DOHH2 (cell line): Measurements from ENCODE around the gene UBTD2.

Experiments used
- H3F3A ChIP-seq: fragments of 200-600 bp; sonication (generic), shearing (Covaris generic); 2 replicates; pipeline ENCODE4 v1.6.0; 2016; ENCODE audit warnings: antibody characterized with exemption, mild to moderate bottlenecking; ENCODE audit not compliant: control insufficient read depth, insufficient read depth
- H3K27ac ChIP-seq: fragments of 200-600 bp; sonication (generic); 2 replicates; pipeline ENCODE4 v1.5.1; 2014; ENCODE audit warnings: low read depth, mild to moderate bottlenecking, low read length, moderate library complexity
- H3K27me3 ChIP-seq: fragments of 200-600 bp; sonication (generic); 2 replicates; pipeline ENCODE4 v1.6.1; 2014; ENCODE audit warnings: mild to moderate bottlenecking, low read length, mixed read lengths; ENCODE audit not compliant: control insufficient read depth
- H3K36me3 ChIP-seq: fragments of 200-600 bp; sonication (generic); 2 replicates; pipeline ENCODE4 v1.6.1; 2014; ENCODE audit warnings: mild to moderate bottlenecking, low read length, moderate library complexity, mixed read lengths; ENCODE audit not compliant: control insufficient read depth
- H3K4me1 ChIP-seq: fragments of 200-600 bp; sonication (generic); 2 replicates; pipeline ENCODE4 v1.6.1; 2014; ENCODE audit warnings: mild to moderate bottlenecking, low read length, mixed read lengths; ENCODE audit not compliant: control insufficient read depth
- H3K4me2 ChIP-seq: fragments of 200-600 bp; sonication (generic); 2 replicates; pipeline ENCODE4 v1.6.0; 2014; ENCODE audit warnings: mild to moderate bottlenecking, low read length, moderate library complexity
- H3K4me3 ChIP-seq: fragments of 200-600 bp; sonication (generic); 2 replicates; pipeline ENCODE4 v1.5.1; 2014; ENCODE audit warnings: mild to moderate bottlenecking, low read length, mixed read lengths
- H3K79me2 ChIP-seq: fragments of 200-600 bp; sonication (generic); 2 replicates; pipeline ENCODE4 v1.6.1; 2014; ENCODE audit warnings: mild to moderate bottlenecking, low read length, mixed read lengths; ENCODE audit not compliant: control insufficient read depth
- H3K9me2 ChIP-seq: fragments of 200-600 bp; sonication (generic); replicated peaks from 2 replicates; pipeline ENCODE4 v1.6.1; 2014; ENCODE audit warnings: mild to moderate bottlenecking, low read length, mixed read lengths; ENCODE audit not compliant: control insufficient read depth
- H3K9me3 ChIP-seq: fragments of 200-600 bp; sonication (generic); 2 replicates; pipeline ENCODE4 v1.6.1; 2014; ENCODE audit warnings: antibody characterized with exemption, low read length, mixed read lengths; ENCODE audit not compliant: control insufficient read depth, insufficient read depth
- H4K20me1 ChIP-seq: fragments of 200-600 bp; sonication (generic); 2 replicates; pipeline ENCODE4 v1.6.0; 2014; ENCODE audit warnings: low read depth, mild to moderate bottlenecking, antibody characterized with exemption, low read length, moderate library complexity; ENCODE audit not compliant: control insufficient read depth, insufficient read depth
- CTCF ChIP-seq: fragments of 200-600 bp; sonication (generic); IDR thresholded peaks from one replicate; pipeline ENCODE4 v1.5.1; 2014; ENCODE audit warnings: antibody characterized with exemption, mild to moderate bottlenecking, low read depth, low read length; ENCODE audit not compliant: poor library complexity, severe bottlenecking
- EZH2phosphoT487 ChIP-seq: fragments of 200-600 bp; sonication (generic); IDR thresholded peaks from 2 replicates; pipeline ENCODE4 v1.6.1; 2017; ENCODE audit warnings: borderline replicate concordance, mild to moderate bottlenecking, antibody characterized with exemption, low read length, moderate library complexity, mixed read lengths

Gene UBTD2

GRCh38 chr5:172235827-172236736 lies 47.5 kb downstream of the UBTD2 start:
- Histone ChIP-seq H3K4me1 (peaks cover 33% of the 10 kb centered on the region), H3K79me2 (peaks cover 39% of the 10 kb centered on the region), H3F3A (no peaks in the 10 kb centered on the region), H3K4me2 (peak overlapping the region; percentile 33), H3K4me3 (no peak overlapping the region), H3K27ac (0 out of 2 replicates have a peak overlapping the region, but pooled peaks have one; percentile 2), H3K9me3 (no peaks in the 10 kb centered on the region), H3K36me3 (peaks cover 20% of the 10 kb centered on the region), H3K27me3 (no peaks in the 10 kb centered on the region), H4K20me1 (0 out of 2 replicates have a peak, but pooled peaks cover 3% of the 10 kb centered on the region), H3K9me2 (no peaks in the 10 kb centered on the region)
- TF ChIP-seq CTCF (no peak), EZH2phosphoT487 (no peak)

GRCh38 chr5:172235132-172235780 lies 48.3 kb downstream of the UBTD2 start:
- H3K27me3 ChIP-seq, result no peaks in the 10 kb centered on the region
- TF ChIP-seq EZH2phosphoT487, result no peak
- no peak for TF ChIP-seq CTCF
- H4K20me1 ChIP-seq, result 0 out of 2 replicates have a peak, but pooled peaks cover 3% of the 10 kb centered on the region
- H3F3A ChIP-seq, result no peaks in the 10 kb centered on the region
- peaks cover 26% of the 10 kb centered on the region for H3K36me3 ChIP-seq
- peaks cover 33% of the 10 kb centered on the region for H3K4me1 ChIP-seq
- H3K27ac ChIP-seq, result peak overlapping the region; percentile 2
- H3K79me2 ChIP-seq, result peaks cover 39% of the 10 kb centered on the region
- H3K9me3 ChIP-seq, result no peaks in the 10 kb centered on the region
- no peak overlapping the region for H3K4me3 ChIP-seq
- no peaks in the 10 kb centered on the region for H3K9me2 ChIP-seq
- H3K4me2 ChIP-seq, result peak overlapping the region; percentile 33

- no peaks in the 10 kb centered on the region for H3K9me3 ChIP-seq
- peaks cover 34% of the 10 kb centered on the region for H3K36me3 ChIP-seq
- H3K4me2 ChIP-seq, result no peak overlapping the region
- no peak overlapping the region for H3K4me3 ChIP-seq
- 0 out of 2 replicates have a peak, but pooled peaks cover 3% of the 10 kb centered on the region for H4K20me1 ChIP-seq
- peaks cover 33% of the 10 kb centered on the region for H3K4me1 ChIP-seq
- no peaks in the 10 kb centered on the region for H3F3A ChIP-seq
- H3K79me2 ChIP-seq, result peaks cover 34% of the 10 kb centered on the region
- no peak for TF ChIP-seq CTCF
- no peak for TF ChIP-seq EZH2phosphoT487
- no peak overlapping the region for H3K27ac ChIP-seq
- H3K27me3 ChIP-seq, result no peaks in the 10 kb centered on the region
- no peaks in the 10 kb centered on the region for H3K9me2 ChIP-seq
These were observed 49.5 kb downstream of the UBTD2 start for GRCh38 chr5:172234031-172234430.
